HEK293 (cell line): Measurements from ENCODE around the gene ZFP36L1.

ENCODE experiments used
- CTCF ChIP-seq: fragments of 450-650 bp; formaldehyde crosslinking; IDR thresholded peaks from 2 replicates; pipeline ENCODE4 v1.5.1; 2016; ENCODE audit warnings: missing biosample characterization, missing genetic modification characterization
- YY1 ChIP-seq: fragments of 450-650 bp; formaldehyde crosslinking; IDR thresholded peaks from 2 replicates; pipeline ENCODE4 v1.5.1; 2018; ENCODE audit warnings: missing biosample characterization, missing genetic modification characterization
- ZBTB20 ChIP-seq: fragments of 450-650 bp; formaldehyde crosslinking; IDR thresholded peaks from 2 replicates; pipeline ENCODE4 v1.5.1; 2016; ENCODE audit warnings: missing biosample characterization, missing genetic modification characterization
- ZBTB49 ChIP-seq: fragments of 450-650 bp; formaldehyde crosslinking; IDR thresholded peaks from 2 replicates; pipeline ENCODE4 v1.5.1; 2016; ENCODE audit warnings: missing biosample characterization, missing genetic modification characterization, low read depth
- ZBTB7A ChIP-seq: fragments of 450-650 bp; formaldehyde crosslinking; IDR thresholded peaks from 2 replicates; pipeline ENCODE4 v1.5.1; 2016; ENCODE audit warnings: low read depth, missing biosample characterization, missing genetic modification characterization
- ZNF121 ChIP-seq: fragments of 450-650 bp; formaldehyde crosslinking; IDR thresholded peaks from 2 replicates; pipeline ENCODE4 v1.5.1; 2016; ENCODE audit warnings: missing biosample characterization, missing genetic modification characterization
- ZNF146 ChIP-seq: fragments of 450-650 bp; formaldehyde crosslinking; IDR thresholded peaks from 2 replicates; pipeline ENCODE4 v1.5.1; 2016; ENCODE audit warnings: missing biosample characterization, missing genetic modification characterization
- ZNF16 ChIP-seq: fragments of 450-650 bp; formaldehyde crosslinking; IDR thresholded peaks from 2 replicates; pipeline ENCODE4 v1.5.1; 2016; ENCODE audit warnings: low read depth, missing biosample characterization, missing genetic modification characterization
- ZNF24 ChIP-seq: fragments of 450-650 bp; formaldehyde crosslinking; IDR thresholded peaks from 2 replicates; pipeline ENCODE4 v1.5.1; 2016; ENCODE audit warnings: missing biosample characterization, missing genetic modification characterization
- ZNF274 ChIP-seq, 2 experiments: fragments of 200-500 bp in 1 of 2; fragments of 450-650 bp in 1 of 2; sonication (Bioruptor generic) in 1 of 2; formaldehyde crosslinking in 1 of 2; IDR thresholded peaks; 2 replicates each; pipeline versions ENCODE4 v1.5.1 to v1.6.1; 2014 to 2016; ENCODE audit warnings: borderline replicate concordance in 1 of 2, inconsistent platforms in 1 of 2, low read length in 1 of 2, missing biosample characterization in 1 of 2, missing genetic modification characterization in 1 of 2
- ZNF280C ChIP-seq: fragments of 450-650 bp; formaldehyde crosslinking; IDR thresholded peaks from 2 replicates; pipeline ENCODE4 v1.5.1; 2016; ENCODE audit warnings: missing biosample characterization, missing genetic modification characterization
- ZNF510 ChIP-seq: fragments of 450-650 bp; formaldehyde crosslinking; IDR thresholded peaks from 2 replicates; pipeline ENCODE4 v1.5.1; 2018; ENCODE audit warnings: mild to moderate bottlenecking, missing genetic modification characterization, missing biosample characterization; ENCODE audit not compliant: insufficient replicate concordance
- ZNF785 ChIP-seq: fragments of 450-650 bp; formaldehyde crosslinking; IDR thresholded peaks from 2 replicates; pipeline ENCODE4 v1.5.1; 2016; ENCODE audit warnings: missing biosample characterization, missing genetic modification characterization
- TF ChIP-seq, protein P1 (sequence below): fragments of 450-650 bp; formaldehyde crosslinking; IDR thresholded peaks from 2 replicates; pipeline ENCODE4 v1.5.1; 2016; ENCODE audit warnings: missing biosample characterization, missing genetic modification characterization

DNA sequence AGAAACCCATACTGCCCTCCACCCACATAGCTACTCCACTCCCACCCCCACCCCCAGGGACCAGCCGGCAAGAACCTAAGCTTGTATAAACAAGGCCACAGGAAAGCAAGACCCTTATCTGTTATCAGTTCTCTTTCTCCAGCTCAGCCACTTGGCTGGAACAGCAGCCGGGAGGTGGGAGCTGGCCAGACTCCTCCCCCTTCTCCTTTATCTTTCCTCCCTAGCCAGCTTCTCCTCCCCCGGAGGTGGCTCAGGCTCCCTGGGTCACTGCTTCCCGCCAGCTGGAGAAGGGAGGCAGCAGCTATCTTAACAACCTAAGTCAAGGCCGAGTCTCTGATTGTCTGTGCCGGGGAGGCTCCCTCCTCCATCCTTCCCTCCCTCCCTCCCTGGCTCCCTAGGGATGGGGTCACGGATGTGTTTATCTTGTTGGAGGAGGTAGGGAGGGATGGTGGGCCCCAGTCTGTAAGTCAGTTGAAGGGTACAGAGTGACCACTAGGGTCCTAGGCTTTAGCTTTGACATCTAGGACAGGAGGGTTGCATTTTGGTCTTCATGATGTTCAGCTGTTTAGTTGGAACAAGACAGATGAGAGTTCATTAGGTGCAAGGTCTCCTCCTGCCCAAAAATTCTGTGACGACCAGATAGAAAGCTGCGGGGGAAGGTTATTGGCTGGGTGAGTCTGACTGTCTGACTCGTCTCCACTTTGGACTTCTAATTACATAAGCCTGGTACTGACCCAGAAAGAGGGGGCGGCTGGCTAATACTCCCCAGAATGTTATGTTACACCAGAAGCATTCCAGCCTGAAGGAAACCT lies 29.7 kb downstream of the ZFP36L1 start:
- TF ChIP-seq ZBTB7A (tag by site-specific recombination) (no peak), CTCF (no peak), ZNF510 (tag by site-specific recombination) (no peak), ZNF146 (no peak), ZNF280C (no peak), ZNF785 (tag by site-specific recombination) (no peak), ZNF274 (IDR thresholded peaks at IDR 0.05; ENCODE audit: low read length) (no peak), ZNF274 (tag by site-specific recombination; IDR thresholded peaks at IDR 0.05; ENCODE audit: borderline replicate concordance) (no peak), YY1 (tag by site-specific recombination) (no peak), ZBTB20 (tag by site-specific recombination) (no peak), ZNF16 (tag by site-specific recombination) (no peak), ZNF121 (no peak), ZNF24 (tag by site-specific recombination) (no peak), ZBTB49 (no peak)
- TF ChIP-seq, protein P1, sequence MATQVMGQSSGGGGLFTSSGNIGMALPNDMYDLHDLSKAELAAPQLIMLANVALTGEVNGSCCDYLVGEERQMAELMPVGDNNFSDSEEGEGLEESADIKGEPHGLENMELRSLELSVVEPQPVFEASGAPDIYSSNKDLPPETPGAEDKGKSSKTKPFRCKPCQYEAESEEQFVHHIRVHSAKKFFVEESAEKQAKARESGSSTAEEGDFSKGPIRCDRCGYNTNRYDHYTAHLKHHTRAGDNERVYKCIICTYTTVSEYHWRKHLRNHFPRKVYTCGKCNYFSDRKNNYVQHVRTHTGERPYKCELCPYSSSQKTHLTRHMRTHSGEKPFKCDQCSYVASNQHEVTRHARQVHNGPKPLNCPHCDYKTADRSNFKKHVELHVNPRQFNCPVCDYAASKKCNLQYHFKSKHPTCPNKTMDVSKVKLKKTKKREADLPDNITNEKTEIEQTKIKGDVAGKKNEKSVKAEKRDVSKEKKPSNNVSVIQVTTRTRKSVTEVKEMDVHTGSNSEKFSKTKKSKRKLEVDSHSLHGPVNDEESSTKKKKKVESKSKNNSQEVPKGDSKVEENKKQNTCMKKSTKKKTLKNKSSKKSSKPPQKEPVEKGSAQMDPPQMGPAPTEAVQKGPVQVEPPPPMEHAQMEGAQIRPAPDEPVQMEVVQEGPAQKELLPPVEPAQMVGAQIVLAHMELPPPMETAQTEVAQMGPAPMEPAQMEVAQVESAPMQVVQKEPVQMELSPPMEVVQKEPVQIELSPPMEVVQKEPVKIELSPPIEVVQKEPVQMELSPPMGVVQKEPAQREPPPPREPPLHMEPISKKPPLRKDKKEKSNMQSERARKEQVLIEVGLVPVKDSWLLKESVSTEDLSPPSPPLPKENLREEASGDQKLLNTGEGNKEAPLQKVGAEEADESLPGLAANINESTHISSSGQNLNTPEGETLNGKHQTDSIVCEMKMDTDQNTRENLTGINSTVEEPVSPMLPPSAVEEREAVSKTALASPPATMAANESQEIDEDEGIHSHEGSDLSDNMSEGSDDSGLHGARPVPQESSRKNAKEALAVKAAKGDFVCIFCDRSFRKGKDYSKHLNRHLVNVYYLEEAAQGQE (tag by site-specific recombination): no peak
